ENCODE results near the gene JAK1.

The JAK1 gene

DNA sequence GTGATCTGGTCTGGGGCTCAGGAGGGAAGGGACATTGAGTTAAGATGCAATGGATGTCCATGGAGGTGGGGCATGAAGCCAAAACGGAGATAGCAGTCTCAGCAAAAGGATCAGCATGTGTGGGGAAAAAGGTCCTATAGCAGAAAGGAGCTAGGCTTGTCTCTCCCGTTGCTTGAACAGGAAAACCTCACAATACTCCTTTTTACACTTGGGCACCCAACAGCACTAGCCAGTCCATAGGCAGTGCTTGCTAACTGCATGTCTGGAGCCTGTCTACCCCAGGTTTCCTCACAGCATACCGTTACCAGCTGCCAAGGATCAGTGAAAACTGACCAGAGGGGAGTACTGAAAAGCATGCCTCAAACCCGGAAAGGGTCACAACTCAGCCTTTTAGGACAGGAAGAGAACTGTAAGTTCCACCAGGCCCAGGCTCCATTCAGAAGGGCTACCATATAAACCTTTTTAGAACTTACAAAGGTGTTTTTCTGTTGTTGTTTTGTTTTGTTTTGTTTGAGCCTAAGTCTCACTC, 78.6 kb downstream of the JAK1 start:
- DNase-seq = no peak

DNA sequence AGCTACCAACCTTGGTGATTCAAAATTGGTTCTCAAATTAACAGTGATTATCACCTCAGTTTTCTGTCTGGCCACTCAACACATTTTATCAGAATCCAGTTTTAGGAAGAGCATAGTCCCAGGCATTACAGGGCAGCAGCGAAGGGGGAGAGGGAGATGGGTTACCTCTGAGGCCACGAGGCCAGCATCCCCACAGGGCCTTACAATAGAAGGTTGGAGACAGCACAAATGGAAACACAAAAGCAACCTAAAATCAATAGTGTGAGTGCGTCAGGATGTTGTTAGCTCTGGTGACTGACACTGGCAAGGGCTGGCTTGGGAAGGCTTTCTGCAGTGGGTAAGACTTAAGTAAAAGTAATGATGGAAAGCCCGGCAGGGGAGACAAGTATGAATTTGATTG, 79.5 kb downstream of the JAK1 start:
- DNase-seq = no peak

DNA sequence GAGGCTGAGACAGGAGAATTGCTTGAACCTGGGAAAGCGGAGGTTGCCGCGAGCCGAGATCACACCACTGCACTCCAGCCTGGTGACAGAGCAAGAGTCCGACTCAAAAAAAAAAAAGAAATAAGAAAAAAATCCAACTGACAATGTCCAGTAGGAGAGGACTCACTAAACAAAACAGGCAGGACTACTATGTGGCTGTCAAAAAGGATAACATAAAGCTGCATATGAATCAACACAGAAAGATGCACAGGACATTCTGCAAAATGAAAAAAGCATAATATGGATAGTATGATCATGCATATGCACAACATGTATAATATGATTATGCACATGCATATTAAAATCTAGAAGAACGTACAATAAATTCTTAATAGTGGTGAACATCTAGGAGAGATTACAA, 80.7 kb downstream of the JAK1 start:
- DNase-seq = no peak

DNA sequence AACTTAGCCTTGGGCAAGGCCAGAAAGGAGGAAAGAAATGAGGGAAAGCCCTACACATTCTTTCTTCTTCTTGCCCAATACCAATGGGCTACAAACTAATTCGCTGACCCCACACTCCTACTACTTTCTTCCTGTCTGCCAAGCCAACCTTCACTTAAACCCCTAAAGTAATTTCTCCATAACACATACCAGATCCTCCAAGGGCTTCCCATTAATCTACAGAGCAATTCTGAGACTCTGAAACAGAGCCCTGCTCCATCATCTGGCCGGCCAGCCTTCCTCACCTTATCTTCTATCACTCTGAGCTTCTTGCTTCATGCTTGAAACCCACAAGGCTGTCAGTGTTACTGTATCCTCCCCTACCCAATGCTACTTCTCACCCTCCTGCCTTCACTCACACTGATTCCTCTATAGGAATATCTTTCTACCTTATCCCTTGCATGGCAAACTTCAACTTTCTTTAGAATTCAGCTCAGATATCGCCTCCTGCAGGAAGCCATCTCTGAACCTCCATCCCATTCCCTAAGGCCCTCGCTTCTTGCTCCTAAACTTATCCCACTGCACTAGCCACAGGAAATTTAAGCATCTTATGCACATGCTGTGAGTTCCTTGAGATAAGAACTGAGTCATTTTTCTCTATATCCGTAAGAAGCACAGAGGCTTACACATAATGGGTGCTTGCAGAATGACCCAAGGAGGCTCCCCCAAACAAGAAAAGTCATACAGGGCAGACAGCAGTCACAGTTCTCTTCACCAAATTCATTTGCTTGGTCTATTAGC, 81.9 kb downstream of the JAK1 start:
- no peak for DNase-seq

DNA sequence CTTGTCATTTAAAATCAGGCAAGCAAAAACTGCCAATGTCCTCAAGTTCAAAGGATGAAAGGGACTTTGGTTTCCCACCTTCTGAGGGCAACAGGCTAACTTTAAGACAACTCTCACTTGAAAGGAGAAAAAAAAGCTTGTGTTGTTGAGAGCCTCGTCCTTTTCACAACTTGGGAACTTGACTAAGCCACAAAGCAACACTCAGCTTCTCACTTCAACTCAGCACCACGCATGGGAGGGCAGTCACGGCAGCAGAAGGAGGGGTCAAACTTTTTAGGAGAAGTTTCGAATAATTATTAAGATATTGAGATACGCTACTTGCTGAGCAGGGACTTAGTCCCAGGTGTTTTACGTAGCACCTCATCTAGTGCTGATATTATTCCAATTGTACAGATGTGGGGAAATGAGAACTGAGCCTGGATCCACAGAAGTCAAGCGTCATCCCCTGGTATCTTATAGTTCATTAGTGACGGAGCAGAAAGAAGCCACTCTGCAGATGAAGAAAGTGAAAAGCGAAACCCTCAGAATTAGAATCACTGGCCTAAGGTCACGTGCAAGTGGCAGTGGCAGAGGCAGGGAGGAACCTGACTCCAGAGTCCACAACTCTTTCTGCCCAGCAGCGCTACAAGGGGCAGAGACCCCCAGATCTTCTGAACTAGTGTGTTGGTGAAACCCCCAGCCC, 83.6 kb downstream of the JAK1 start:
- no peak for DNase-seq

DNA sequence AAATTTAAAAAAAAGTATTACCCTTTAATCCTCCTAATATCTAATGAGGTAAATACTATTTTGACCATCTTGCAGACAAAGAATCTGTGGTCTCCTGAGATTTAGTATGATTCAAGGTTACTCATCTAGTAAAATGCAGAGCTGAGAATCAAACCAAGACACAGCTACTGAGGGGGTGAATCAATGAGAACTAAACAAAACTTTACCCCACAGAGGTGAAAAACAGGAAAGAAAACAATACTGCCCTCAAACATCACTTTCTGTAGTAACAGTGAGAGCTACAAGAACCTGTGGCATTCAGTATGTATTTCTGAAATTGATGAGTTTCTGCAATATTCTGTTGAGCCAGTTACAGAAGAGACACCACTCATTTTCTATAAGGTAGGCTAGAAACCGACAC, 85.1 kb downstream of the JAK1 start:
- DNase-seq = no peak

DNA sequence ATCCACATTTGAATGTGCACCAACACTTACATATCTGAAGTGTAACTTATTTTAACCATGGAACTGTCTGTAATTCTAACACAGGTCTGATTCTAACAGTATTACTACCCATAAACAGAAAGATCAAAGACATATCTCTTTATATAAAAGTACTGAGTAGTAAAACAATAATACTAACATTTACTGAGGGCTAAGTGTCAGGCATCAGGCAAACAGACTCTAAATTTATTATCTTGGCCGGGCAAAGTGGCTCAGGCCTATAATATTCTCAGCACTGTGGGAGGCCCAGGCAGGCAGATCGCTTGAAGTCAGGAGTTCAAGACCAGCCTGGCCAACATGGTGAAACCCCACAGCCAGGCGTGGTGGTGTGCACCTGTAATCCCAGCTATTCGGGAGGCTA, 85.9 kb downstream of the JAK1 start:
- DNase-seq = no peak

DNA sequence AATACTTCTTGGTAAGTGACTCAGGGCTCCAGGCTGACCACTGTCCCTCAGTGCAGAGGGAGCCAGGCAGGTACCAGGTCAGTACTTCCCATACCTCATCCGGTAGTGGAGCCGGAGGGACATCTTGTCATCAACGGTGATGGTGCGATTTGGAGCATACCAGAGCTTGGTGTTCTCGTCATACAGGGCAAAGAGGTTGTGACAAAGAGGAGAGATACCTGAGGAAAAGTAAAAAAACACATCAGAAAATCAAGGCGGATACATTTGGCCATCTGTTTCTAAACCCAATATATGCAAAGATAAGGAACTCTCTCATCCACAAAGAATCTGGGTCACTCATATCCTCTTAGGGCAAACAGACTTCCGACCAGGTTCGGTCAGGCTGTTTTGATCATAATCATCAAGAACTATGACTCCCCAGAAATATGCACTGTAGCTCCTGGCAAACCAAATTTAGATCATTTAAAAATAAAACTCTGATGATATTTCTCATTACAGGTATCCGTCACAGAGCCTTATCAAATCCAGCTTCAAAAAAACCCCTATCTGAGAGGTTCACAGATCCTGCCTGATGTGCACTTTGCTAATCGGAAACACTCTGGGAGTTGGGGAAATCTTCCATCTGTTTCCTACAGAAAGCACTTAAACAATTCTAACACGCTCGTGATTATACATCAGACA, 87.3 kb downstream of the JAK1 start:
- no peak for DNase-seq

DNA sequence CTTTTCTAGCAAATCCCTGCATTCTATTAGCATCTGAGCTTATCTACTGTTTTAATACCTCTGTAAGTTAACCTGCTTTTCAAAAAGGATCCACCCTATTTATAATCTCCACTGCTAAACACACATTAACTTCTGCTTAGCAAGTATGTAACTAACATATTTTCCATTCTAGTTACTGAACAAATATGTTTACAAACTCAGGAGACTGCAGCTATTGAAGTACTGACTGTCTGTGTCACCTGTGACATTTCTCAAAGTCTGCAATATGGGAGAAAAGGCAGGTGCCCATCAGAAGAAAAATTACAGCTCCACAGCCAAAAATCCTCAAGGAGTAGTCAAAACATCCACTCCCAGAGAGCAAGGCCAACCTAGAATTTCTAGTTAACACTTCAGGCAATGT, 88.3 kb downstream of the JAK1 start:
- no peak for DNase-seq

DNA sequence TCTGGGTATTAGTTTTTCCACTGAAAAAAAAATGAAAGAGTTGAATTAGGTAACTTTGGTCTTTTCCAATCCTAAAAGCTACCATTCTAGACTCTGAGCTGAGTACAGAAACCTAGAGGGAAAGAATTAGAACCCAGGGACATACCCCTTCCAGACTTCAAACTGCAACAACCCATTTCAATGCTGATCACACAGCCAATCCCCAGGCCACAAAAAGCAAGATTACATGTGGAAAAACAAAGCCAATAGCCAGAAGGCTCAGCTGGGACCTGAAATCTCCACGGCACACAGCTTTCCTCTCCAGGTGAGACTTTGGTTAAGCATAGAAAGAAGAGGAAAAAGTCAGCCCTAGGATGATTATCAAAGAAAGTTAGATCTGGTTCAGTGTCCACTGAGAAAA, 88.8 kb downstream of the JAK1 start:
- DNase-seq = no peak

DNA sequence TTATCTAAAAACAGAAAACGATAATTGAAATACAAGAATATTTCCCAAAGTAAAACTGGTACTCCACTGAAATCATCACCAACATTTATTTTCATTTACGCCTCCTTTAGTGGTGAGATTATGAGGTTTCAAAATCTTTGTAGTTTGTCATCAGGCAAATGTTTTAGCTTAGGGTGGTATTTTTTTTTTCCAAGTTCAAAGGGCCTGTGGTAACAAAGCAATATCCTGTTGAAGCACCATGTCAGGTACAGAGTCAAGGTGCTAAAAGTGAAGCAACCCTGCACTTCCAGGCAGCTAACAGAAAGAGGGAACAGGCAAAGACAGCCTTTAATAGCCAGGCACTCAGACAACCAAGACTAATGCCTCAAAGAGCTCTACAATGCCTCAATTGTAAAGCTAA, 89.2 kb downstream of the JAK1 start:
- DNase-seq = peak; percentile 61

DNA sequence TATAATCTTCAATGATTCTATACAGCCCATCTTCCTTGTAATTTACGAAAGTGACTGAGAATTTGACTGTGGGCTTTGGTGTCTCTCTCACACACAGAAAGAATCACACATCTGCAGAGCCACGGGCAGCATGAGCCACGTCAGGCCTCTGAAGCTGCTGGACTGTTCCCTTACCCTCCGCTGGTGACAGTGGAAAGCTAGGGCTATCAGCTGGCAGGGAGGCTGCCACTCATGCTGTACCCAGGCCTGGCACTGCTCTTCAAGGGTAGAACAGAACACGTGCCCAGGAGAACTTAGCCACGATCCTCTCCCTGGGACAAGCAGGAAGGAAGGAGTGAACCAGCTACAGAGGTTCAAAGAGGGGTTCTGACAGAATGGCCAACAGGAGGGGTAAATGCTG, 90.7 kb downstream of the JAK1 start:
- no peak for DNase-seq

DNA sequence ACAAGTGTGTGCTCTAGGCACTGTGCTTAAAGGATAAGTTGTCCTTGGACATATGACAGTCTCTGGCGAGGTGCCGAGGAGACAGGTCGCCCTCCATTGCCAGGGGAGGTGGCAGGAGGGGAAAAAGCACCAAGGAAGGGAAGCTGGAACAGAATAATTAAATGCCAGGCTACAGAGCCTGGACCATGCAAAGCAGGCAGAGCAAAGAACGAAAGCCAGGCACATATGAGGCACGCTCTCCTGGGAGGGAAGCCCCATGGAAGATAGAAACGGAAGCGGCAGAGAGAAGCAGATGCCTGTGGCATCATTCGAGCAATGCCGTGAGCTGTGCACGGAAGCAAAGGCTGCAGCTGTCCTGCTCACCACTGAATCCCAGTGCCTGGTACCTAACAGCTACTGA, 91.2 kb downstream of the JAK1 start:
- DNase-seq = no peak

DNA sequence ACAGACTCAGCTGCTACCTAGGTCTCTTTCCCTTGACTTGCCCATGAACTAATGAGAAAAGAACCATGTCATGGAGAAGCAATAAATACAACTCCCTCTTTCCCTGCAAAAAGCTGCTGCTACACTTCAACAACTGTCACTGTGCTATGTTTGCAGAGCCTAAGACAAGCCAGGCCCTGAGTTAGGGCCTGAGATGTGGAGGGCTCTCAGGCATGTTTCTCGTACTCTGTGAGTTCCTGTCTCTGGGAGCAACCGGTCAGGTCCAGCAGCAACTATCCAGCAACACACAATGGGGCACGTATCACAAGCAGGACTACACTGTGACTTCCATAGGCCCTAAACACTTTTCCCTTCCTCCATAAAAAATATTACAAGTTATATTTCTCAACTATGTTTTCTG, 91.7 kb downstream of the JAK1 start:
- DNase-seq = no peak

DNA sequence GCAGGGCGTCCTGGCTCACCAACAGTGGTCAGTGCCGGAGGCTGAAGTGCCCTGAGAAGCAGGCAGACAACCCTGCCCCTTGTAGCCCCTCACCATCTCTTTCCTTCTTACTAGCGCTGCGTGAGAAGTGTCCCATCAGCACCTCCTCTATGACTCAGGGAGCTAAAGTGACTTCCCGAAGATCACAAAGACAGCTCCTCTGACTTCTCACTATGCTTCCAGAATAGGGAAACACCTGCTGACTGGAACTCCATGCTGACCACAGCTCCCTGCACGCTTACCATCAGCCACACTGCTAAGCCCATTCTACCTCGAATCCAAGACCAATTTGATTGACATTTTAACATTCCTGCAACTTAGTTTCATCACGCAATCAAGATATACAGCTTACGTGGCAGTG, 92.8 kb downstream of the JAK1 start:
- no peak for DNase-seq

DNA sequence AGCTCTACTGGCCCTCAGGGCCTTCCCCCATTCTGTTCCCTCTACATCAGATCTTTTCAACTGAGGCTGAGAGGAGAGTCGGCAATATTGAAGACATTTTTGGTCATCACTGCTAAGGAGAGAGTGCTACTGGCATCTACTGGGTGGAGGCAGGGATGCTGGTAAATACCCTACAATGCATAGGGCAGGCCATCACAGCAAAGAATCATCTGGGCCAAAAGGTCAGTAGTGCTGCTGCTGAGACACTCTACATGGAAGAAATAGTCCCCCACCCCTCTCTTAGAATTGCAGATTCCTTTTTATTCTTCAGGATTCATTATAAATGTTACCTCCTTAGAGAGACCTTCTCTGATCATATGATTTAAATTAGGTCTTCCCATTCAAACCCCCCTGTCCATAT, 94.3 kb downstream of the JAK1 start:
- no peak for DNase-seq

DNA sequence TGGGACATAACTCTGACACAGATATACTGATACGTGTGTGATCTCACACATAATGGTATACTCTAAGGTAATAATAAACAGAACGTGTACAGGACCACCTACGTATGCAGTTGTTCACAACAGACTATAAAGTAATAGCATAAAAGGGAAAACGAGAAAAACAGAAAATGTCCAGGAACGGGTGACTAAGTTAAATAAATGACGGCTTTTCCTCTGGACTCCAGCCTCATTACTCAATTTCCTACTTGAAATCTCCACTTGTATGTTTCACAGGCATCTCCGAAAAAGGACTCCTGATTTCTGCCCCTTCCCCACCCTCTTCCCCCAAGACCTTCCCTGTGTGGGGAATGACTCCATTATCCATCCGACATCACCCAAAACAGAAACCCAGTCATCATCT, 95.1 kb downstream of the JAK1 start:
- no peak for DNase-seq

DNA sequence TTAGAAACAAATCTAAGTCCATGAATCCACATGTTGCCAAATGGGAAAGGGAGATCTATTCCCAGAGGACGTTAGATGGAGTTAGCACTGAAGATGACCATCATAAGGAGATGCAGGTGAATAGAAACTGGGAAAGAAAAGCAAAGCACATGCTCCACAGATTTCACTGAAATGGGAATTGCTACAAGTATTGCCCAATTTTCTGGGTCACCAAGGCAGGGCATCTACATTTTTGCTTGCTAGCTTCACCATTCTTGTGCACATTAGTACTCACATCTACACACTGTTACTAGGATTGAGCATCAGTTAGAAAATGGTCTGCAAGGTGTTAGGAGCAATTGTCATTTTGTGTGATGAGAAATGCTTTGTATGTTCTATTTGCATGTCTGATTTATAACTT, 99.1 kb downstream of the JAK1 start:
- DNase-seq = no peak

DNA sequence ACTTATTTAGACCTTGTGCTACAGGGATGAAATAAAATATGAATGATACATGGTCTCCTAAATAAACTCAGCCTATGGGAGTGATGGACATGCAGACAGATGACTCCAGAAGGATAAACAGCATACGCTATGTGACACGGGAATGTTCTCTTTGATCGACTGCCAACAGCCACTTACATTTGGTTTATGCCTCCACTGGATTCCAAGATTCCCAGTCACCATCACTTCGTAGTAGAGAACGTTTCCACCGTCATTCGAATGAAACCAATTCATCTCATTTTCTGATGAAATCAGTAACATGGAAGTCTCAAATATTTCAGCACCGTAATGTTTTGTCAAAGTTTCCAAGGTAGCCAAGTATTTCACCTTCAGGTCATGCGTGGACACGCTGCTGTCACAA, 99.7 kb downstream of the JAK1 start:
- no peak for DNase-seq

DNA sequence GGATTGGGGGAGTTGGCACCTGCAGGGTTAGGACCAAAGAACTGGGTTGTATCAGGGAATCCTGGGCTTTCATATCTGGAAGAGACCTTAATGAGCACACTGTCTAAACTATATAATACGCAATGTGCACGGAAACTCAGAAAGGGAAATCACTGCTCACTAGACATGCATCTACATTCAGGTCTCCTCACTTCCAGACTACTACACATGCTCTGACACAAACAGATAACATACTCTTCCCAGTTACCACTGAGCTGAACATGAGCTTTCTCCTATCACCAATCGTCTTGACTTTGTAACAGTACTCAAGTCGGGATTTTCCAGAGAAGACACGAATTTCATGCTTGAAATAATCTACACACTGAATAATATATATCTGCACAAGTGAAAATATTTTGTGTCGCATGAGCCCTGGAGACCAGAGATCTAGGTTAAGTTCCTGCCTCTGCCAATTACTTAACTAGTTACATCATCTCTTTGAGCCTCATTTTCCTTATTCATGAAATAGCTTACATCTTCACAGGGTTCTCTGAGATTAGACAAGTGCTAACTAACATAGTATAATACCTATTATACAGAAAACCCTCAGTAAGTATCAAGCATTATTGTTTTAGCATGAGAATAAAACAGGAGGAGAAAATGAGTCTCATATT, 101.1 kb downstream of the JAK1 start:
- DNase-seq = no peak

DNA sequence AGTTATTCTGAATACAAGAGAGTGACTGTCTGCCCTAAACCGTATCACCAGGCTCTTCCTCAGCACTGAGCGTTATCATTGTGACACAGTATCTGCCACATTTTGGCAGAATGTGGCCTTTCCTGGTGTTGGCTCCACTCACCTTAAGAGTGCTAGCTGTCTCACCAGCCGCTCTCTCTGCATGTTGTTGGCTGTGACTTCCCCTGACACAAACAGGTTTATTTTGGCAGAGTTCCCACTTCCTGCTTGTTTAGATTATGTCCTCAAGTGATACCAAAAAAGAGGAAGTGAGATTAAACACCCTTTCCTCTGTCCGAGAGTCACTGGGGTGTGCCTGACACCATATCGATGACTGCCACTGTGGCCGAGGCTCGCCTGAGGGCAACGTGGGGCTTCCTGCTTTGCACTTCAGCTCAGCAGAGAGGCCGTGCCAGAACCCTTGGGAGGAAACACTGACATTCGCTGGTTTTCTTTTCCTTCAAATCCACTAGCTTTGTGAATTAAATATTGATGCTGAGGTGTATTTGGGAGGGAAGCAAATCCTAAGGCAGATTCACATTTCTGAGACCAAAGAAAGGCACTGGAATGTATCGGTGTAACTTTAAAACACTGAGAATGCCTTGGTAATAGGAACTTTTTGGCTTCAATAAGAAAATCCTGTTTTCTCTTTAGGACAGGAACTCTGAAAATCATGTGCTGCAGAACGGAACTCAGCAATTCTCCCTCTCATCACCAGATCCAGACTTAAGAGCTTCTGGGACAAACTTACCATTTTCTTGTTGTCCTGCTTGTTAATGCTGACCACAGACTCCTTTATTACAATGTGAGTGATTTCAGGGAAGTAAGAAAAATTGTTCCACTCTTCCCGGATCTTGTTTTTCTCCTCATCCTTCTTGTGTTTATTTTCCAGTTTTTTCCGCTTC, 102.1 kb downstream of the JAK1 start:
- peak; percentile 59 for DNase-seq

DNA sequence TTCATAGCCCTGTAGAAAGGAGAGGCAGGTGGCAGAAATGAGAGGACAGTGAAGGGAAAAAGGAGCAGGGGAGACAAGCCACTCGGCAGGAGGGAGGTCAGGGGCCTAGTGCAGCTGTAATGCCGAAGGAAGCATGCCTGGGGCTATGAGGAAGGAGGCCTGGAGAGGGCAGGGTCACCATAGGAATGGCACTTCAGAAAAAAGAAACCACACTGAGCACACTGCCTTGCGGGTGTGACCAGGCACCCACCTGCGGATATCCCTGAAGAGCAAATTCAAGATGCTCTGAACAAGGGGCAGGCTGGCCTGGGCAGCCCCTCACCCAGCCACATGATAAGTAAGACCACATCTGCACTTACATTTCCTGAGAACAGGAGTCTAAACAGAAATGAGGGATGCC, 104.7 kb downstream of the JAK1 start:
- DNase-seq = no peak

All from CD4-positive, alpha-beta T cell treated with Interleukin-6 for 4 hours (primary cell).